GM18502 (cell line): ENCODE results near the gene TFAM.

Experiments
- ATAC-seq: cut with Tn5 transposase; IDR thresholded peaks from one replicate; pipeline ENCODE4 v1.9.1; 2021; ENCODE audit warnings: mild to moderate bottlenecking; ENCODE audit not compliant: unreplicated experiment, poor library complexity

TFAM gene

GRCh38 chr10:58384999-58385783 is at the start of gene TFAM:
Gene TFAM (plus strand): TSS chr10:58385410. CDS start chr10:58385548, 138 bp downstream.
- peak; percentile 87 for ATAC-seq

GRCh38 chr10:58336242-58336641 is 49.0 kb upstream of the TFAM start:
- ATAC-seq: no peak

GRCh38 chr10:58341422-58341821 is 43.8 kb upstream of the TFAM start:
- ATAC-seq: no peak

- ATAC-seq: peak; percentile 71
Measured at GRCh38 chr10:58341947-58342346, 43.3 kb upstream of the TFAM start.

- ATAC-seq: no peak
Measured at GRCh38 chr10:58347967-58348366, 37.2 kb upstream of the TFAM start.

GRCh38 chr10:58348571-58349033 is 36.6 kb upstream of the TFAM start:
- no peak for ATAC-seq

- no peak for ATAC-seq
Measured at GRCh38 chr10:58350023-58350422, 35.2 kb upstream of the TFAM start.

- no peak for ATAC-seq
Measured at GRCh38 chr10:58350619-58351323, 34.4 kb upstream of the TFAM start.

- no peak for ATAC-seq
Measured at GRCh38 chr10:58351616-58352578, 33.3 kb upstream of the TFAM start.

GRCh38 chr10:58352956-58353610 is 32.1 kb upstream of the TFAM start:
- ATAC-seq: no peak

GRCh38 chr10:58356756-58357155 is 28.5 kb upstream of the TFAM start:
- ATAC-seq: no peak

- no peak for ATAC-seq
Measured at GRCh38 chr10:58358314-58358933, 26.8 kb upstream of the TFAM start.

GRCh38 chr10:58358947-58359346 is 26.3 kb upstream of the TFAM start:
- ATAC-seq: no peak

- no peak for ATAC-seq
Measured at GRCh38 chr10:58359541-58359940, 25.7 kb upstream of the TFAM start.

GRCh38 chr10:58360412-58361004 is 24.7 kb upstream of the TFAM start:
- ATAC-seq: no peak

- ATAC-seq: no peak
Measured at GRCh38 chr10:58361353-58361752, 23.9 kb upstream of the TFAM start.

- ATAC-seq: no peak
Measured at GRCh38 chr10:58362027-58362789, 23.0 kb upstream of the TFAM start.

- ATAC-seq: no peak
Measured at GRCh38 chr10:58367069-58367468, 18.1 kb upstream of the TFAM start.
